CD8-positive, alpha-beta memory T cell (primary cell): ENCODE data around the gene KPNA3. TPM values are rescaled to one million over a fixed set of nuclear protein-coding genes. Genes with fewer than 3 reads are reported as not detected.

ENCODE experiments used
- CTCF ChIA-PET: fragments of 350-600 bp; sonication (Branson Sonifier 250); formaldehyde crosslinking; loops from one replicate; lab custom pipeline; 2021; ENCODE audit warnings: antibody characterized with exemption; lab: Charles Lee
- POLR2A ChIA-PET: fragments of 350-600 bp; sonication (Branson Sonifier 250); formaldehyde crosslinking; loops from one replicate; lab custom pipeline; 2021; ENCODE audit warnings: antibody characterized with exemption; lab: Charles Lee
- DNase-seq, 5 donors: peaks; one replicate each; pipeline versions ENCODE4 v3.0.0 to v3.0.0-alpha.2; 2020 to 2022; ENCODE audit warnings: mixed read lengths in 1 of 5
- H3K27ac ChIP-seq: one replicate; pipeline ENCODE4 v1.7.0; 2013; ENCODE audit warnings: low read depth, mild to moderate bottlenecking, low read length, moderate library complexity
- H3K27me3 ChIP-seq: 2 replicates; pipeline ENCODE4 v1.7.0; 2013; ENCODE audit warnings: low read length, mild to moderate bottlenecking; ENCODE audit not compliant: insufficient read depth, poor library complexity, severe bottlenecking
- H3K36me3 ChIP-seq: 2 replicates; pipeline ENCODE4 v1.7.0; 2013; ENCODE audit warnings: mild to moderate bottlenecking, low read length, moderate library complexity; ENCODE audit not compliant: insufficient read depth
- H3K4me1 ChIP-seq: 2 replicates; pipeline ENCODE4 v1.7.0; 2013; ENCODE audit warnings: mild to moderate bottlenecking, low read length, moderate library complexity; ENCODE audit not compliant: insufficient read depth
- H3K4me3 ChIP-seq: 2 replicates; pipeline ENCODE4 v1.7.0; 2013; ENCODE audit warnings: mild to moderate bottlenecking, low read length
- H3K9me3 ChIP-seq: 2 replicates; pipeline ENCODE4 v1.7.0; 2013; ENCODE audit warnings: mild to moderate bottlenecking, low read length
- H3K27ac Mint-ChIP-seq, 8 donors: one replicate each; pipeline ENCODE4 v1.8.0; 2020 to 2021; ENCODE audit warnings: mixed read lengths in 8 of 8, mild to moderate bottlenecking in 6 of 8, inconsistent platforms in 3 of 8, moderate library complexity in 3 of 8
- H3K27me3 Mint-ChIP-seq, 2 donors: one replicate each; pipeline ENCODE4 v1.8.0; 2020 to 2021; ENCODE audit warnings: mixed read lengths in 2 of 2, mild to moderate bottlenecking in 1 of 2, moderate library complexity in 1 of 2
- H3K36me3 Mint-ChIP-seq, 3 donors: one replicate each; pipeline ENCODE4 v1.8.0; 2020 to 2021; ENCODE audit warnings: mixed read lengths in 3 of 3, inconsistent platforms in 1 of 3, mild to moderate bottlenecking in 1 of 3
- H3K4me1 Mint-ChIP-seq, 3 donors: one replicate each; pipeline ENCODE4 v1.8.0; 2020 to 2021; ENCODE audit warnings: mixed read lengths in 3 of 3, inconsistent platforms in 1 of 3, mild to moderate bottlenecking in 1 of 3
- H3K4me3 Mint-ChIP-seq, 7 donors: one replicate each; pipeline ENCODE4 v1.8.0; 2020 to 2021; ENCODE audit warnings: mixed read lengths in 7 of 7, mild to moderate bottlenecking in 6 of 7, moderate library complexity in 4 of 7, inconsistent platforms in 2 of 7
- H3K9me3 Mint-ChIP-seq, 5 donors: one replicate each; pipeline ENCODE4 v1.8.0; 2020 to 2022; ENCODE audit warnings: mixed read lengths in 5 of 5, mild to moderate bottlenecking in 3 of 5, moderate library complexity in 2 of 5, inconsistent platforms in 1 of 5
- polyA plus RNA-seq: library from polyadenylated mRNA; unstranded; fragments of 300-500 nt; fragmentation: Illumina TruSeq; gene quantifications from one replicate; pipeline ENCODE4 v1.2.3, GENCODE V29; 2021
- total RNA-seq, 2 experiments: library from RNA; stranded (reverse); gene quantifications; one replicate each; pipeline ENCODE4 v1.2.3, GENCODE V29; 2021

KPNA3 gene
- total and polyA plus RNA-seq, 3 experiments from 2014 or later, result 24.3 to 62.8 (median 62.7) TPM

- POLR2A ChIA-PET, result interaction anchor here (0.8 to 1.4 kb wide), 6 partner anchors 144 to 1101 kb away, joined by 3 to 7 read pairs (median 4); partner anchors contain the start of genes ARL11, FNDC3A, PHF11 and SPRYD7
- Histone ChIP-seq H3K4me3 (peak overlapping the region; percentile 91), H3K4me1 (peaks cover 34% of the 10 kb centered on the region), H3K27ac (peak overlapping the region; percentile 75), H3K36me3 (no peaks in the 10 kb centered on the region), H3K27me3 (no peaks in the 10 kb centered on the region), H3K9me3 (no peaks in the 10 kb centered on the region)
- H3K9me3 Mint-ChIP-seq, result no peaks in the 10 kb centered on the region
- H3K27me3 Mint-ChIP-seq, result no peaks in the 10 kb centered on the region
- H3K36me3 Mint-ChIP-seq, result peaks cover 0 to 9% (median 1%) of the 10 kb centered on the region in 3 donors
- CTCF ChIA-PET, result interaction anchor here (1.0 to 1.9 kb wide), 8 partner anchors 12 to 1120 kb away, joined by 3 to 7 read pairs (median 3); partner anchors contain the start of gene SPRYD7
- H3K27ac Mint-ChIP-seq, result peak overlapping the region; percentile 93 to 98 (median 97)
- H3K4me1 Mint-ChIP-seq, result peaks cover 36 to 46% (median 43%) of the 10 kb centered on the region in 3 donors
- peak in 4 of 5 donors; percentile 32 to 66 (median 52) for DNase-seq
- H3K4me3 Mint-ChIP-seq, result peak overlapping the region; percentile 96 to 99 (median 98)
Observed at GRCh38 chr13:49791711-49792549, 552 bp downstream of the KPNA3 start.

GRCh38 chr13:49791315-49791710 is 1.2 kb downstream of the KPNA3 start:
- Mint-ChIP-seq H3K27me3 (no peaks in the 10 kb centered on the region), H3K4me1 (peaks cover 43 to 52% (median 49%) of the 10 kb centered on the region in 3 donors), H3K4me3 (peak overlapping the region; percentile 96 to 99 (median 98)), H3K36me3 (peaks cover 0 to 9% (median 1%) of the 10 kb centered on the region in 3 donors), H3K27ac (peak overlapping the region; percentile 93 to 98 (median 97)), H3K9me3 (no peaks in the 10 kb centered on the region)
- POLR2A ChIA-PET, result interaction anchor here (0.8 to 1.3 kb wide), 2 partner anchors 296 to 348 kb away, joined by 3 read pairs; partner anchors contain the start of gene PHF11
- H3K9me3 ChIP-seq, result no peaks in the 10 kb centered on the region
- DNase-seq, result peak in 2 of 5 donors; percentile 1 to 49
- H3K4me3 ChIP-seq, result peak overlapping the region; percentile 91
- H3K36me3 ChIP-seq, result no peaks in the 10 kb centered on the region
- peaks cover 34% of the 10 kb centered on the region for H3K4me1 ChIP-seq
- H3K27ac ChIP-seq, result peak overlapping the region; percentile 75
- CTCF ChIA-PET, result interaction anchor here (1.0 to 1.5 kb wide), 3 partner anchors 12 to 512 kb away, joined by 3 to 5 read pairs (median 3); no protein-coding TSS in a partner anchor
- H3K27me3 ChIP-seq, result no peaks in the 10 kb centered on the region

GRCh38 chr13:49789968-49790367 is 2.5 kb downstream of the KPNA3 start:
- H3K4me3 ChIP-seq, result no peak overlapping the region
- H3K4me1 Mint-ChIP-seq, result peaks cover 52 to 65% (median 62%) of the 10 kb centered on the region in 3 donors
- POLR2A ChIA-PET, result no interaction called here

GRCh38 chr13:49786401-49787008 is 6.0 kb downstream of the KPNA3 start:
- H3K27me3 ChIP-seq, result no peaks in the 10 kb centered on the region
- Mint-ChIP-seq H3K27me3 (no peaks in the 10 kb centered on the region), H3K27ac (peak overlapping the region in 2 of 8 donors; percentile 15 to 61), H3K9me3 (no peaks in the 10 kb centered on the region), H3K36me3 (peaks cover 0 to 4% (median 3%) of the 10 kb centered on the region in 3 donors), H3K4me3 (peak overlapping the region in 1 of 7 donors; percentile 22), H3K4me1 (peaks cover 64 to 89% (median 81%) of the 10 kb centered on the region in 3 donors)
- no peak for DNase-seq
- CTCF ChIA-PET, result interaction anchor here (1.2 kb wide), 1 partner anchor 11 kb away, joined by 3 read pairs; no protein-coding TSS in a partner anchor
- no peaks in the 10 kb centered on the region for H3K36me3 ChIP-seq
- peaks cover 29% of the 10 kb centered on the region for H3K4me1 ChIP-seq
- H3K9me3 ChIP-seq, result no peaks in the 10 kb centered on the region
- H3K27ac ChIP-seq, result no peak overlapping the region
- POLR2A ChIA-PET, result no interaction called here
- H3K4me3 ChIP-seq, result no peak overlapping the region

More at GRCh38 chr13:49789968-49790367, 2.5 kb downstream of the KPNA3 start:
- CTCF ChIA-PET, result interaction anchor here (1.1 kb wide), 1 partner anchor 99 kb away, joined by 3 read pairs; the partner anchor contains the start of gene EBPL
- no peak overlapping the region for H3K27ac ChIP-seq
- no peak for DNase-seq
- H3K27me3 ChIP-seq, result no peaks in the 10 kb centered on the region
- H3K27me3 Mint-ChIP-seq, result no peaks in the 10 kb centered on the region
- no peaks in the 10 kb centered on the region for H3K9me3 ChIP-seq
- H3K27ac Mint-ChIP-seq, result peak overlapping the region in 2 of 8 donors; percentile 14 to 51
- H3K9me3 Mint-ChIP-seq, result no peaks in the 10 kb centered on the region
- peaks cover 0 to 9% (median 2%) of the 10 kb centered on the region in 3 donors for H3K36me3 Mint-ChIP-seq
- no peaks in the 10 kb centered on the region for H3K36me3 ChIP-seq
- H3K4me1 ChIP-seq, result peaks cover 34% of the 10 kb centered on the region
- H3K4me3 Mint-ChIP-seq, result peak overlapping the region in 5 of 7 donors; percentile 3 to 98 (median 30)

- POLR2A ChIA-PET, result no interaction called here
Observed at GRCh38 chr13:49784886-49785570, 7.5 kb downstream of the KPNA3 start.

GRCh38 chr13:49783865-49784264 is 8.6 kb downstream of the KPNA3 start:
- H3K27me3 Mint-ChIP-seq, result no peaks in the 10 kb centered on the region
- no peak for DNase-seq
- Histone ChIP-seq H3K4me3 (no peak overlapping the region), H3K27me3 (no peaks in the 10 kb centered on the region), H3K9me3 (no peaks in the 10 kb centered on the region), H3K4me1 (peaks cover 2% of the 10 kb centered on the region), H3K36me3 (no peaks in the 10 kb centered on the region), H3K27ac (no peak overlapping the region)
- H3K36me3 Mint-ChIP-seq, result peaks cover 0 to 3% (median 1%) of the 10 kb centered on the region in 3 donors
- H3K4me1 Mint-ChIP-seq, result peaks cover 61 to 89% (median 79%) of the 10 kb centered on the region in 3 donors
- POLR2A ChIA-PET, result no interaction called here
- H3K27ac Mint-ChIP-seq, result no peak overlapping the region
- CTCF ChIA-PET, result no interaction called here
- H3K4me3 Mint-ChIP-seq, result no peak overlapping the region
- no peaks in the 10 kb centered on the region for H3K9me3 Mint-ChIP-seq

More at GRCh38 chr13:49784886-49785570, 7.5 kb downstream of the KPNA3 start:
- H3K36me3 Mint-ChIP-seq, result peaks cover 0 to 3% (median 1%) of the 10 kb centered on the region in 3 donors
- H3K27ac Mint-ChIP-seq, result peak overlapping the region in 2 of 8 donors; percentile 17 to 27
- Histone ChIP-seq H3K9me3 (no peaks in the 10 kb centered on the region), H3K27ac (no peak overlapping the region), H3K4me3 (no peak overlapping the region), H3K27me3 (no peaks in the 10 kb centered on the region), H3K4me1 (peaks cover 14% of the 10 kb centered on the region), H3K36me3 (no peaks in the 10 kb centered on the region)
- H3K4me1 Mint-ChIP-seq, result peaks cover 62 to 89% (median 79%) of the 10 kb centered on the region in 3 donors
- CTCF ChIA-PET, result interaction anchor here (1.2 kb wide), 1 partner anchor 10 kb away, joined by 3 read pairs; no protein-coding TSS in a partner anchor
- no peaks in the 10 kb centered on the region for H3K27me3 Mint-ChIP-seq
- no peaks in the 10 kb centered on the region for H3K9me3 Mint-ChIP-seq
- DNase-seq, result no peak
- H3K4me3 Mint-ChIP-seq, result no peak overlapping the region

GRCh38 chr13:49782784-49783183 is 9.7 kb downstream of the KPNA3 start:
- peaks cover 9% of the 10 kb centered on the region for H3K4me1 ChIP-seq
- POLR2A ChIA-PET, result no interaction called here
- peaks cover 65 to 93% (median 86%) of the 10 kb centered on the region in 3 donors for H3K4me1 Mint-ChIP-seq

More at GRCh38 chr13:49782784-49783183, 9.7 kb downstream of the KPNA3 start:
- Mint-ChIP-seq H3K36me3 (peaks cover 0 to 3% (median 0%) of the 10 kb centered on the region in 3 donors), H3K4me3 (peak overlapping the region in 1 of 7 donors; percentile 37), H3K9me3 (no peaks in the 10 kb centered on the region), H3K27ac (no peak overlapping the region), H3K27me3 (no peaks in the 10 kb centered on the region)
- no peak for DNase-seq
- Histone ChIP-seq H3K36me3 (no peaks in the 10 kb centered on the region), H3K4me3 (no peak overlapping the region), H3K27me3 (no peaks in the 10 kb centered on the region), H3K9me3 (no peaks in the 10 kb centered on the region), H3K27ac (no peak overlapping the region)
- CTCF ChIA-PET, result no interaction called here
